GM12878 (cell line): Measurements from ENCODE around the gene MB21D2. TPM values are rescaled to one million over a fixed set of nuclear protein-coding genes. Genes with fewer than 3 reads are reported as not detected.
A peak's percentile ranks its signal among the peaks of the same experiment; 100 is the strongest.

Experiments used
- CHD4 ChIP-seq: fragments of 200-600 bp; sonication (generic); IDR thresholded peaks from 2 replicates; pipeline ENCODE4 v1.6.1; 2016; ENCODE audit warnings: mild to moderate bottlenecking
- ELK1 ChIP-seq: IDR thresholded peaks from 2 replicates; pipeline ENCODE4 v1.6.1; 2012; ENCODE audit warnings: low read depth, low read length, improper control_type of control experiment
- FOS ChIP-seq: IDR thresholded peaks from 3 replicates; pipeline ENCODE4 v1.6.1; 2011; ENCODE audit warnings: borderline replicate concordance; ENCODE audit not compliant: insufficient read length; ENCODE audit errors: extremely low read depth
- IKZF1 ChIP-seq: fragments of 450-650 bp; conservative IDR thresholded peaks from 2 replicates; pipeline ENCODE4 v1.6.1; 2017; ENCODE audit warnings: antibody characterized with exemption, mild to moderate bottlenecking
- KDM1A ChIP-seq: fragments of 200-600 bp; sonication (generic); IDR thresholded peaks from 2 replicates; pipeline ENCODE4 v1.6.1; 2016; ENCODE audit warnings: borderline replicate concordance
- MEF2B ChIP-seq: fragments of 450-650 bp; IDR thresholded peaks from 2 replicates; pipeline ENCODE4 v1.6.1; 2018; ENCODE audit warnings: mild to moderate bottlenecking, moderate library complexity; ENCODE audit not compliant: partially characterized antibody, poor library complexity, severe bottlenecking
- MXI1 ChIP-seq: fragments of 150-350 bp; IDR thresholded peaks from 2 replicates; pipeline ENCODE4 v1.6.1; 2011; ENCODE audit warnings: low read depth, mild to moderate bottlenecking, inconsistent platforms, low read length, improper control_type of control experiment
- NFYA ChIP-seq: IDR thresholded peaks from 2 replicates; pipeline ENCODE4 v1.6.1; 2011; ENCODE audit warnings: low read depth, mild to moderate bottlenecking, low read length, improper control_type of control experiment, borderline replicate concordance
- POLR2A ChIP-seq: IDR thresholded peaks from 2 replicates; pipeline ENCODE4 v1.6.1; 2011; ENCODE audit warnings: low read depth, mild to moderate bottlenecking, low read length
- POLR2AphosphoS5 ChIP-seq: IDR thresholded peaks from 2 replicates; pipeline ENCODE4 v1.6.1; 2011; ENCODE audit warnings: mild to moderate bottlenecking, low read length, inconsistent platforms
- RELB ChIP-seq: fragments of 450-650 bp; IDR thresholded peaks from 2 replicates; pipeline ENCODE4 v1.6.1; 2017; ENCODE audit warnings: low read depth, mild to moderate bottlenecking, moderate library complexity
- RUNX3 ChIP-seq: IDR thresholded peaks from 2 replicates; pipeline ENCODE4 v1.6.1; 2012; ENCODE audit warnings: low read length, inconsistent platforms
- SIN3A ChIP-seq: IDR thresholded peaks from 2 replicates; pipeline ENCODE4 v1.6.1; 2012; ENCODE audit warnings: low read depth, low read length, improper control_type of control experiment
- SIX5 ChIP-seq: IDR thresholded peaks from 2 replicates; pipeline ENCODE4 v1.6.1; 2011; ENCODE audit warnings: mild to moderate bottlenecking, low read depth, low read length, moderate library complexity; ENCODE audit not compliant: severe bottlenecking
- SMAD5 ChIP-seq: IDR thresholded peaks from 2 replicates; pipeline ENCODE4 v1.6.1; 2016; ENCODE audit warnings: antibody characterized with exemption, low read depth
- SMC3 ChIP-seq: IDR thresholded peaks from 2 replicates; pipeline ENCODE4 v1.6.1; 2011; ENCODE audit warnings: low read length, improper control_type of control experiment, borderline replicate concordance
- SP1 ChIP-seq: IDR thresholded peaks from one replicate; pipeline ENCODE4 v1.6.1; 2011; ENCODE audit warnings: low read depth, low read length
- TCF7 ChIP-seq: IDR thresholded peaks from 2 replicates; pipeline ENCODE4 v1.6.1; 2014; ENCODE audit warnings: antibody characterized with exemption, borderline replicate concordance
- USF1 ChIP-seq: IDR thresholded peaks from 2 replicates; pipeline ENCODE4 v1.6.1; 2011; ENCODE audit warnings: borderline replicate concordance, low read depth, mild to moderate bottlenecking, moderate library complexity, mixed read lengths, low read length; ENCODE audit not compliant: insufficient read depth; ENCODE audit errors: extremely low read length
- YBX1 ChIP-seq: fragments of 450-650 bp; IDR thresholded peaks from 2 replicates; pipeline ENCODE4 v1.6.1; 2016; ENCODE audit warnings: antibody characterized with exemption
- YY1 ChIP-seq: IDR thresholded peaks from 2 replicates; pipeline ENCODE4 v1.6.1; 2011; ENCODE audit warnings: low read depth, mild to moderate bottlenecking, low read length
- ZNF622 ChIP-seq: fragments of 450-650 bp; IDR thresholded peaks from 2 replicates; pipeline ENCODE4 v1.6.1; 2017; ENCODE audit warnings: mild to moderate bottlenecking, inconsistent platforms
- polyA plus RNA-seq, 11 experiments: library from polyadenylated mRNA; depleted of rRNA in 4 of 11; unstranded in 6 of 11; stranded (reverse) in 5 of 11; fragments of >200 nt; fragmentation: Nextera tagmentation in 4 of 11; fragmentation: Illumina TruSeq in 1 of 11; extraction: Ambion mirVana in 4 of 11; extraction: Trizol in 1 of 11; gene quantifications; 1 replicate in 1 of 11; 2 replicates in 10 of 11; pipeline versions ENCODE4 v1.2.1 to v1.2.3, GENCODE V29; 2011 to 2016; ENCODE audit warnings: inconsistent platforms in 2 of 11, missing spikeins in 2 of 11, low read depth in 1 of 11
- total RNA-seq, 4 experiments: library from RNA; depleted of rRNA in 3 of 4; stranded (reverse); fragments of >200 nt in 3 of 4; fragmentation: Illumina TruSeq in 1 of 4; extraction: Trizol in 1 of 4; gene quantifications; 2 replicates each; pipeline versions ENCODE4 v1.2.1 to v1.2.3, GENCODE V29; 2013 to 2021
- TF ChIP-seq, protein P1 (sequence below): fragments of 450-650 bp; formaldehyde crosslinking; IDR thresholded peaks from 2 replicates; pipeline ENCODE4 v1.5.0; 2022; ENCODE audit warnings: mild to moderate bottlenecking, missing genetic modification characterization

Gene MB21D2
- total and polyA plus RNA-seq, 10 of the 15 experiments (the other 5 are each of a cell fraction or from before 2014, with no cell fraction given) = 7.9 to 21.2 (median 15.3) TPM

GRCh38 chr3:192916371-192917027 is 1.2 kb downstream of the MB21D2 start (continued):
- peak; percentile 11; the same call in 1 of the 2 replicates for TF ChIP-seq RUNX3
- no peak for TF ChIP-seq YBX1
- no peak for TF ChIP-seq MEF2B
- TF ChIP-seq YY1 = 0 out of 2 replicates have a peak, but pooled peaks have one; percentile 2
- peak; percentile 37; the same call in 1 of the 2 replicates for TF ChIP-seq IKZF1
- TF ChIP-seq CHD4 = no peak
- 0 out of 2 replicates have a peak, but pooled peaks have one; percentile 31 for TF ChIP-seq SMAD5
- TF ChIP-seq RELB = no peak
- no peak for TF ChIP-seq USF1
- no peak for TF ChIP-seq SIN3A
- TF ChIP-seq KDM1A = no peak
- TF ChIP-seq FOS = no peak
- TF ChIP-seq, protein P1, sequence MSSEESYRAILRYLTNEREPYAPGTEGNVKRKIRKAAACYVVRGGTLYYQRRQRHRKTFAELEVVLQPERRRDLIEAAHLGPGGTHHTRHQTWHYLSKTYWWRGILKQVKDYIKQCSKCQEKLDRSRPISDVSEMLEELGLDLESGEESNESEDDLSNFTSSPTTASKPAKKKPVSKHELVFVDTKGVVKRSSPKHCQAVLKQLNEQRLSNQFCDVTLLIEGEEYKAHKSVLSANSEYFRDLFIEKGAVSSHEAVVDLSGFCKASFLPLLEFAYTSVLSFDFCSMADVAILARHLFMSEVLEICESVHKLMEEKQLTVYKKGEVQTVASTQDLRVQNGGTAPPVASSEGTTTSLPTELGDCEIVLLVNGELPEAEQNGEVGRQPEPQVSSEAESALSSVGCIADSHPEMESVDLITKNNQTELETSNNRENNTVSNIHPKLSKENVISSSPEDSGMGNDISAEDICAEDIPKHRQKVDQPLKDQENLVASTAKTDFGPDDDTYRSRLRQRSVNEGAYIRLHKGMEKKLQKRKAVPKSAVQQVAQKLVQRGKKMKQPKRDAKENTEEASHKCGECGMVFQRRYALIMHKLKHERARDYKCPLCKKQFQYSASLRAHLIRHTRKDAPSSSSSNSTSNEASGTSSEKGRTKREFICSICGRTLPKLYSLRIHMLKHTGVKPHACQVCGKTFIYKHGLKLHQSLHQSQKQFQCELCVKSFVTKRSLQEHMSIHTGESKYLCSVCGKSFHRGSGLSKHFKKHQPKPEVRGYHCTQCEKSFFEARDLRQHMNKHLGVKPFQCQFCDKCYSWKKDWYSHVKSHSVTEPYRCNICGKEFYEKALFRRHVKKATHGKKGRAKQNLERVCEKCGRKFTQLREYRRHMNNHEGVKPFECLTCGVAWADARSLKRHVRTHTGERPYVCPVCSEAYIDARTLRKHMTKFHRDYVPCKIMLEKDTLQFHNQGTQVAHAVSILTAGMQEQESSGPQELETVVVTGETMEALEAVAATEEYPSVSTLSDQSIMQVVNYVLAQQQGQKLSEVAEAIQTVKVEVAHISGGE (CRISPR knock-in tag) = no peak
- no peak for TF ChIP-seq ZNF622
- no peak for TF ChIP-seq TCF7
- 0 out of 2 replicates have a peak, but pooled peaks have one; percentile 10 for TF ChIP-seq MXI1
- no peak for TF ChIP-seq ELK1
- TF ChIP-seq NFYA = no peak
- TF ChIP-seq POLR2A = no peak
- no peak for TF ChIP-seq SIX5
- no peak for TF ChIP-seq POLR2AphosphoS5
- TF ChIP-seq SMC3 = no peak
- no peak for TF ChIP-seq SP1
